Urinary bladder (tissue), 4 donors: ENCODE measurements around the gene ADGRA3. TPM values are rescaled to one million over a fixed set of nuclear protein-coding genes. Genes with fewer than 3 reads are reported as not detected.

Experiments used
- DNase-seq: peaks from one replicate; pipeline ENCODE4 v3.0.0-alpha.2; 2015; ENCODE audit errors: extremely low spot score
- H3K27ac ChIP-seq: one replicate; pipeline ENCODE4 v1.5.1; 2013; ENCODE audit warnings: low read depth, mild to moderate bottlenecking, moderate library complexity
- H3K36me3 ChIP-seq: one replicate; pipeline ENCODE4 v1.6.1; 2013; ENCODE audit warnings: mild to moderate bottlenecking, moderate library complexity; ENCODE audit not compliant: insufficient read depth
- H3K4me1 ChIP-seq: one replicate; pipeline ENCODE4 v1.6.1; 2013; ENCODE audit warnings: mild to moderate bottlenecking, moderate library complexity; ENCODE audit not compliant: insufficient read depth
- H3K4me3 ChIP-seq: one replicate; pipeline ENCODE4 v1.5.1; 2013; ENCODE audit warnings: low read depth, low read length
- WGBS: extraction: QIAGEN DNeasy Blood & Tissue Kit; methylation state at CpG from one replicate; pipeline ENCODE4 v1.1.7; 2013; 5-methylcytosine and 5-hydroxymethylcytosine counted together
- polyA plus RNA-seq: library from polyadenylated mRNA; stranded (reverse); fragments of 200-250 nt; gene quantifications from one replicate; pipeline ENCODE4 v1.2.3, GENCODE V29; 2013
- total RNA-seq: library from RNA; depleted of rRNA; stranded (reverse); fragments of >200 nt; gene quantifications from one replicate; pipeline ENCODE4 v1.2.3, GENCODE V29; 2014
- donor health status: healthy with polysubstance abuse.
- donor health status: healthy.

ADGRA3 gene
- total and polyA plus RNA-seq, 2 donors = 12.3 to 67.8 TPM

GRCh38 chr4:22500831-22501714 lies 14.8 kb downstream of the ADGRA3 start:
- Histone ChIP-seq H3K27ac (no peak overlapping the region), H3K4me1 (no peaks in the 10 kb centered on the region)

DNA sequence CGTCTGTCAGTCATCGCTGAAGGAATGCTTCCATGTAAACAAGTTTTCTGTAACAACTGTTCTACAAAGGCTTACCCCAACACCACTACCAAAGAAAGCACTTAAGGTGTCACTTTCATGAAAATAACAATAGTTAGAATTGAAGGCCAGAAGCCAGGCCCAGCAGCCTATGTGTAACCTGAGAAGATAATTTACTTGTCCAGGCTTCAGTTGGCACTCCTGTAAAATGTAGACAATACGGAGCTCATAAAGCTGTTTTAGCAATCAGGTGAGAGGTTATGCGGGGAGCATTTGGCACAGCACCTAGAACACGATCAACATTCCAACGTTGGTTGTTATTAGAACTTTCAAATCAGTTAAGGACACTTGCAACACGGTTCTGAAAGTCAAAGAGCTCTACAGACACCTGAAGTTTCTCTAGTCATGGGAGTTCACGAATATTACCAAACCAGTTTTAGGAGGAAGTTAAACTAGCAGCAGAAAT lies 15.7 kb downstream of the ADGRA3 start:
- Histone ChIP-seq H3K27ac (no peak overlapping the region), H3K4me3 (no peak overlapping the region), H3K4me1 (no peaks in the 10 kb centered on the region), H3K36me3 (no peaks in the 10 kb centered on the region)
- DNase-seq = no peak
- WGBS = 70% methylated on average over 8 of the region's 8 CpGs

More at GRCh38 chr4:22500831-22501714, 14.8 kb downstream of the ADGRA3 start:
- H3K4me3 ChIP-seq = no peak overlapping the region
- DNase-seq = no peak
- no peaks in the 10 kb centered on the region for H3K36me3 ChIP-seq
- 88% methylated on average over 6 of the region's 6 CpGs for WGBS

DNA sequence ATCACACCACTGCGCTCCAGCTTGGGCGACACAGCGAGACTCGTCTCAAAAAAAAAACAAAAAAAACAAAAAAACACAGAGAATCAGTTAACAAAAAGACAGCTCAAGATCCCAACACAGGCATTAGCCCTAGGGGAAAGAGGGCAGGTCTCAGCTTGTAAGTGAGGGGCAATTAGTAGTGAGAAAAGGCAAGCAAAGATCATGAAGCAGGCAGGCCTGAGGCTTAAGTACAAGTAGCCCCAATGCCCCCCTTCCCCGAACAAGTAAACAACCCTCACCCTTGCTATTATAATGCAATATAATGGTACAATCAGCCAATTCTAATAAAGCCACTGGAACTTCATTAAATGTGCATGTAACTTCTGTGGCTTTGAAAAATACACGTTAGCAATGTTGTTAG lies 17.0 kb downstream of the ADGRA3 start:
- Histone ChIP-seq H3K36me3 (no peaks in the 10 kb centered on the region), H3K27ac (no peak overlapping the region)
- 76% methylated on average over 6 of the region's 6 CpGs for WGBS

DNA sequence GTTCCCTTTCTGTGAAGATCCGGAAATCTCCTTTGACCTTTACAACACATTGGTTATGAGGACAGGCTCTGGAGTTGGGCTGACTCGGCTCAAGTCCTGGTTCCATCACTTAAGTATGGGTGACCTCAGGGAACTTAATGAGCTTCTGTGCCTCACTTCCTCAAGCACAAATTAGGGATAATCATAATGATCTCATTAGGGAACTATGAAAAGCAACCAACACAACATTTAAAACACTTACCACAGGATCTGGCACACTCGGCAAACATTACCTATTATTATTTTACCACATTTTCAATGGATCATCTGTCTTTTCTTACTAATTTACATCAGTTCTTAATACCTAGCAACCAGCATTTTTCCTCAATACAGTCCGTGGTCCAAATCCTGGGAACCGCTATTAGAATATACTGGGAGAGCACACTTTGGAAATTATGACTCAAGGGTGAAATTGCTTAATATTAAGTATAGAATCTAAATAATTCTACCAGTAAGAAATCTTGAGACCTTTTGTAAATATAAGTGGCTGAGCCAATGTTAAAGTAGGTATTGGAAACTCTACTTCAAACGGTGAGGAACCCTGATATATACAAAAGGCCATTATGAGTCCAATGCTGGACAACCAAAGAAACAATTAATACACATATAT lies 19.6 kb downstream of the ADGRA3 start:
- no peak overlapping the region for H3K4me3 ChIP-seq
- no peak overlapping the region for H3K27ac ChIP-seq
- DNase-seq = no peak
- 87% methylated on average over 6 of the region's 6 CpGs for WGBS
- no peaks in the 10 kb centered on the region for H3K4me1 ChIP-seq
- H3K36me3 ChIP-seq = no peaks in the 10 kb centered on the region

More for the DNA sequence above, 17.0 kb downstream of the ADGRA3 start:
- DNase-seq = no peak
- no peaks in the 10 kb centered on the region for H3K4me1 ChIP-seq
- H3K4me3 ChIP-seq = no peak overlapping the region

DNA sequence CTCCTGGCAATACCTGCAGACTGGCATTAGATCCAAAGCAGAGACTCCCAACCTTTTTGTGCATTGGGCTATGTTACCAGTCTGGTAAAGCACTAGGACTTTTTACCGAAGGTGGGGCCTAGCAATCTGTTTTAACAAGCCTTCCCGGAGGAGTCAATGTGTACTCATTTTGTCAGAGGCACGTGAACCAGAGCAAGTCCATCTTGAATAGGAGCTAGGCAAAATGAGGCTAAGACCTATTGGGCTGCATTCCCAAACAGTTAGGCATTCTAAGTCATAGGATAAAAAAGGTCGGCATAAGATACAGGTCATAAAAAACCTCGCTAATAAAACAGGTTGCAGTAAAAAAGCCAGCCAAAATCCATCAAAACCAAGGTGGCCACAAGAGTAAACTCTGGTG lies 22.3 kb downstream of the ADGRA3 start:
- Histone ChIP-seq H3K27ac (no peak overlapping the region), H3K4me1 (no peaks in the 10 kb centered on the region), H3K36me3 (no peaks in the 10 kb centered on the region), H3K4me3 (no peak overlapping the region)
- 87% methylated on average over 5 of the region's 5 CpGs for WGBS
- DNase-seq = no peak

DNA sequence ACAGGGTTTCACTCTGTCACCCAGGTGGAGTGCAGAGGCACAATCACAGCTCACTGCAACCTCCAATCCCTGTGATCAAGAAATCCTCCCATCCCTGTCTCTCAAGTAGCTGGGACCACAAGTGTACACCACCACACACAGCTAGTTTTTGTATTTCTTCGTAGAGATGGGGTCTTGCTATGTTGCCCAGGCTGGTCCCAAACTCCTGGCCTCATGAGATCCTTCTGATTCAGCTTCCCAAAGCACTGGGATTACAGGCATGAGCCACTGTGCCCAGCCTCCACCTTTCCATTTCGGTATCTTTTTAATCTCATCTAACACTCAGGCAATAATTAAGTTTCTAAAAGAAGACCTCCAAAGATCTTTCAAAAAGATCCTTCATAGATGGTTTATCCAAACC lies 22.9 kb downstream of the ADGRA3 start:
- 96% methylated on average over 2 of the region's 2 CpGs for WGBS
- Histone ChIP-seq H3K4me3 (no peak overlapping the region), H3K27ac (no peak overlapping the region), H3K36me3 (no peaks in the 10 kb centered on the region), H3K4me1 (no peaks in the 10 kb centered on the region)
- DNase-seq = no peak

DNA sequence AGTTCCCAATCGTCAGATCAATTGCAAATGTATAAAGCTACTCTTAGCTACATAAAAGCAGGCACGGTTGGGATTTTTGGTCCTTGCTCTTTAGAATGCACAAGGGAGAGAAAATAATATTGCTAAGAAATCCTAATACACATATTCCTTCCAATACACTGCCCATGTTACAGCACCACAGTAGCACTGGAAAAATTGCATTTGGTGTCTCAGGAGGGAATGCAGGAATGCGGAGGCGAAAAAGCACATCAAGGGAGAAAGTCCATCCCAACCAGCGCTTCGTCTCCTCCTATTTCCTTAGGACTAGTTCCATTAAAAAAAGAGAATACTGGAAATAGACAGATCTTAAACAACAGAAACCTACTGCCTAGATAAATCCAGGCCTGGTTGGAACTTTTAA lies 23.9 kb downstream of the ADGRA3 start:
- 95% methylated on average over 6 of the region's 6 CpGs for WGBS
- no peak overlapping the region for H3K27ac ChIP-seq
- no peaks in the 10 kb centered on the region for H3K36me3 ChIP-seq
- no peaks in the 10 kb centered on the region for H3K4me1 ChIP-seq
- no peak overlapping the region for H3K4me3 ChIP-seq
- no peak for DNase-seq

DNA sequence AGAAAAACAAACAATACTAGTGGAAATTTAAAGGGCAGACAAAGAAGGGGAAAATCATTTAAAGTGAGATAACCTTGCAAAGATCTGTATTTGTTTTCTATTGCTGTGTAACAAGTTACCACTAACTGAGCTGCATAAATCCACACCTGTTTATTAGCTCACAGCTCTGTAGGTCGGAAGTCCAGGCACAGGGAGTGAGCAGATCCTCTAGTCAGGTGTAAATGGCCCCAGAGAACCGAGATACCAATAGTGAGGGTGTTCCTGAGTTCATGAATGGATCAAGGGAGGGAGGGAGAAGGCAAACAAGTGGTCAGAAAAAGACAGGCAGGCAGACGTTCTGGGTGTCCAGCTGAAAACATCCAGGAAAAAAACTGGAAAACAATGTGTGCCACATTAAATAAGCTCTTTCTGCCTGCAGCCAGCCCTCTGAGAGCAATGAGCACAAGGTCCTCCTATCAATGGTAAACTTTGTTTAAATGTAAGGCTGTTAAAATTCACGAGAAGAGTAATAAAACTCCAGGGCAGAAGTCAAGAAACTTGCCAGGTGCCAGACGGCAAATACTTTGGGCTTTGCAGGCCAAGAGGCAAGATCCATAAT lies 25.0 kb downstream of the ADGRA3 start:
- DNase-seq = no peak
- no peak overlapping the region for H3K4me3 ChIP-seq
- H3K4me1 ChIP-seq = no peaks in the 10 kb centered on the region

DNA sequence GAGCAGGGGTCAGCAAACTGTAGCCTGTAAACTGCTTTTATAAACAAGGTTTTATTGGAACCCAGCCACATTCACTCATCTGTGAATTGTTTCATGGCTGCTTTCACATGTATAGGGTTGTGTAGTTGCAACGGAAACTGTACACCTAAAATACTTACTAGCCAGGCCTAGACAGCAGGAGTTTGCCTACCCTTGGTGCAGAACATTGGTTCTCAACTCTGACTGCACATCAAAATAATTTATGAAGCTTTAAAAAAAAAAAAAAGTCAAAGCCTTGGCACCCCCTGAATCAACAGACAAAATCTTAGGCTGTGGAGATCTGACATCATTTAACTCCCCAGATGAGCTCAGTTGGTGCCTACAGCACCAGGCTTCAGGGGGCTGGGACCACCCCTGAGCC lies 27.8 kb downstream of the ADGRA3 start:
- no peak overlapping the region for H3K27ac ChIP-seq
- DNase-seq = no peak
- 96% methylated on average over 1 of the region's 1 CpG for WGBS
- H3K36me3 ChIP-seq = no peaks in the 10 kb centered on the region
- H3K4me3 ChIP-seq = no peak overlapping the region
- no peaks in the 10 kb centered on the region for H3K4me1 ChIP-seq

More for the DNA sequence above, 25.0 kb downstream of the ADGRA3 start:
- WGBS = 70% methylated on average over 5 of the region's 5 CpGs
- H3K36me3 ChIP-seq = no peaks in the 10 kb centered on the region
- no peak overlapping the region for H3K27ac ChIP-seq

DNA sequence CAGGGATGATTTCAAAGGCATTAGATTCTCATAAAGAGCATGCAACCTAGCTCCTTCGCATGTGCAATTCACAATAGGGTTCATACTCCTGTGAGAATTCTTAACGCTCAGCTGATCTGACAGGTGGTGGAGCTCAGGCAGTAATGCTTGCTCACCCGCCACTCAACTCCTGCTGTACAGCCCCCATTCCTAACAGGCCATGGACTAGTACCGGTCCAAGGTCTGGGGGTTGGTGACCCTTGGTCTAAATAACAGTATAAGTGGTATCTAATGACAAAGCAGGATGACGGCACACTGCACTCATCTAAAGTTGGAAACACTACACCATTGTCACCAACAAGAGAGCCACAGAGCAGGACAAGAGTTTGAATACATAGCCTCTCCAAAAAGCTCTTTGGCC lies 28.5 kb downstream of the ADGRA3 start:
- H3K27ac ChIP-seq = no peak overlapping the region
- H3K36me3 ChIP-seq = no peaks in the 10 kb centered on the region
- no peak overlapping the region for H3K4me3 ChIP-seq
- no peaks in the 10 kb centered on the region for H3K4me1 ChIP-seq
- 95% methylated on average over 5 of the region's 5 CpGs for WGBS
- no peak for DNase-seq

- H3K36me3 ChIP-seq = no peaks in the 10 kb centered on the region
- H3K27ac ChIP-seq = no peak overlapping the region
- WGBS = 76% methylated on average over 4 of the region's 4 CpGs
- no peak for DNase-seq
- no peak overlapping the region for H3K4me3 ChIP-seq
- no peaks in the 10 kb centered on the region for H3K4me1 ChIP-seq
Observed at GRCh38 chr4:22486276-22486675, 29.6 kb downstream of the ADGRA3 start.

DNA sequence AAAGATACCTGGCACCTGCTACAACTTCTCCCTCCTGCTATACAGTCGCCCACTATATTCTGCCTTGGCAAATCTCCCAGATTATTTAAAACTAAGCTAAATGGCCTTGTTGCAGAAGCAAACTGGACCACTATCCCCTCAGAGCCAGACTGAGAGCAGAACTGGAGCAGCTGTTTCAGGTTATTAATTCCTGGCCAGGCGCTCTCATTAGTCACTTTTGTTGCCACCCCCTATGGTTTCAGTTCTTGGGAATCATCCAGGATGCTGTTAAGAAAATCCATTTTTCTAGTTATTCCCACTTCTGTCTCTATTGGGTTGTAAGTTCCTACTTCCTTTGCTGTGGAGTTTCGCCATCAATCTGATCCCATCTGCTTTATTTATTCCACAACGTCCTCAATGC lies 30.1 kb downstream of the ADGRA3 start:
- Histone ChIP-seq H3K27ac (no peak overlapping the region), H3K4me3 (no peak overlapping the region), H3K36me3 (no peaks in the 10 kb centered on the region), H3K4me1 (no peaks in the 10 kb centered on the region)
- 74% methylated on average over 4 of the region's 4 CpGs for WGBS
- DNase-seq = no peak

GRCh38 chr4:22483551-22483981 lies 32.3 kb downstream of the ADGRA3 start:
- 53% methylated on average over 1 of the region's 1 CpG for WGBS
- no peaks in the 10 kb centered on the region for H3K4me1 ChIP-seq
- H3K27ac ChIP-seq = no peak overlapping the region
- no peak overlapping the region for H3K4me3 ChIP-seq
- no peak for DNase-seq
- H3K36me3 ChIP-seq = no peaks in the 10 kb centered on the region
